Spinal cord (tissue), 10 donors: ENCODE measurements around the gene CCDC6. TPM values are rescaled to one million over a fixed set of nuclear protein-coding genes. Genes with fewer than 3 reads are reported as not detected.
"Not testable (repeated sequence)": the region's sequence is repeated elsewhere in the genome, so short reads cannot be mapped to it uniquely, and the experiment has no call there.

Experiments
- DNase-seq, 6 donors: peaks; one replicate each; pipeline versions ENCODE4 v3.0.0 to v3.0.0-alpha.2; 2013 to 2015; ENCODE audit warnings: low spot score in 6 of 6, low read depth in 4 of 6
- H3K27ac ChIP-seq: one replicate; pipeline ENCODE4 v1.5.1; 2013; ENCODE audit warnings: low read depth, low read length, control low read depth
- H3K27me3 ChIP-seq: one replicate; pipeline ENCODE4 v1.6.1; 2013; ENCODE audit warnings: low read length; ENCODE audit not compliant: control insufficient read depth, insufficient read depth
- H3K36me3 ChIP-seq: one replicate; pipeline ENCODE4 v1.6.1; 2013; ENCODE audit warnings: low read length; ENCODE audit not compliant: control insufficient read depth, insufficient read depth
- H3K4me1 ChIP-seq: one replicate; pipeline ENCODE4 v1.6.1; 2013; ENCODE audit warnings: low read length; ENCODE audit not compliant: control insufficient read depth, insufficient read depth
- H3K4me3 ChIP-seq: one replicate; pipeline ENCODE4 v1.5.1; 2013; ENCODE audit warnings: low read depth, low read length, control low read depth
- H3K9me3 ChIP-seq: one replicate; pipeline ENCODE4 v1.6.1; 2013; ENCODE audit warnings: low read length; ENCODE audit not compliant: control insufficient read depth, insufficient read depth
- WGBS: methylation state at CpG from one replicate; pipeline ENCODE4 v1.1.5; 2013; ENCODE audit warnings: missing lambda C conversion rate; ENCODE audit not compliant: insufficient coverage; 5-methylcytosine and 5-hydroxymethylcytosine counted together
- polyA plus RNA-seq, 2 donors: library from polyadenylated mRNA; unstranded; fragments of 120-200 nt; gene quantifications; one replicate each; pipeline ENCODE4 v1.2.1, GENCODE V29; 2013; ENCODE audit not compliant: insufficient read length in 2 of 2
- total RNA-seq, 2 donors: library from RNA; depleted of rRNA in 1 of 2; stranded (reverse); fragments of 120-200 nt in 1 of 2; fragments of >200 nt in 1 of 2; gene quantifications; one replicate each; pipeline versions ENCODE4 v1.2.3 to v1.2.4, GENCODE V29; 2013 to 2014
- donor health status: healthy.

Gene CCDC6
- total and polyA plus RNA-seq, 4 donors, result 31.6 to 68.9 (median 39.7) TPM

- Histone ChIP-seq H3K9me3 (no peaks in the 10 kb centered on the region), H3K36me3 (no peaks in the 10 kb centered on the region), H3K4me3 (no peak overlapping the region), H3K27ac (no peak overlapping the region), H3K4me1 (no peaks in the 10 kb centered on the region), H3K27me3 (no peaks in the 10 kb centered on the region)
- DNase-seq, result no peak
- WGBS, result no CpG with 5 or more reads among the region's 2 CpGs
Measured at GRCh38 chr10:59745163-59745650, 161.1 kb downstream of the CCDC6 start.

GRCh38 chr10:59744762-59745161, 161.6 kb downstream of the CCDC6 start:
- H3K4me3 ChIP-seq, H3K4me1 ChIP-seq, H3K36me3 ChIP-seq, H3K9me3 ChIP-seq, DNase-seq, H3K27ac ChIP-seq, H3K27me3 ChIP-seq: not testable (repeated sequence)
- 33% methylated on average over 1 of the region's 6 CpGs for WGBS

DNA sequence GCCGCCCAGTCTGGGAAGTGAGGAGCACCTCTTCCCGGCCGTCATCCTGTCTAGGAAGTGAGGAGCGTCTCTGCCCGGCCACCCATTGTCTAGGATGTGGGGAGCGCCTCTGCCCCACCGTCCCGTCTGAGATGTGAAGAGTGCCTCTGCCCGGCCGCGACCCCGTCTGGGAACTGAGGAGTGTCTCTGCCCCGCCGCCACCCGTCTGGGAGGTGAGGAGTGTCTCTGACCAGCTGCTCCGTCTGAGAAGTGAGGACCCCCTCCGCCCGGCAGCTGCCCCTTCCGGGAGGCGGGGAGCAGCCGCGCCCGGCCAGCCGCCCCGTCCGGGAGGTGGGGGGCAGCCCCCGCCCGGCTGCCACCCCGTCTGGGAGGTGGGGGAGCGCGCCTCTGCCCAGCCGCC, 162.2 kb downstream of the CCDC6 start:
- not testable (repeated sequence) for H3K4me3 ChIP-seq, DNase-seq, H3K36me3 ChIP-seq, H3K4me1 ChIP-seq, H3K27me3 ChIP-seq, H3K27ac ChIP-seq, H3K9me3 ChIP-seq
- WGBS, result 98% methylated on average over 28 of the region's 32 CpGs

DNA sequence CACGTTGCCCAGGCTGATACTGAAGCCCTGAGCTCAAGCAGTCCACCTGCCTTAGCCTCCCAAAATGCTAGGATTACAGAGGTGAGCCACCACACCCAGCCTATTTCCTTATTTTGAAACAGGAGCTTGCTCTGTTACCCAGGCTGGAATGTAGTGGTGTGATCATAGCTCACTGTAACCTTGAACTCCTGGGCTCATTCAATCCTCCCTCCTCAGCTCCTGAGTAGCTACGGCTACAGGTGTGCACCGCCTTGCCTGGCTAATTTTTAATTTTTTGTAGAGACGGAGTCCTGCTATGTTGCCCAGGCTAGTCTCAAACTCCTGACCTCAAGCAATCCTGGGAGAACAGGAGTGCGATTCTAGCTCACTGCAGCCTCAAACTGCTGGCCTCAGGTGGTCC, 164.8 kb downstream of the CCDC6 start:
- Histone ChIP-seq H3K9me3 (no peaks in the 10 kb centered on the region), H3K27me3 (no peaks in the 10 kb centered on the region), H3K27ac (no peak overlapping the region), H3K4me3 (no peak overlapping the region), H3K4me1 (no peaks in the 10 kb centered on the region), H3K36me3 (no peaks in the 10 kb centered on the region)
- 97% methylated on average over 4 of the region's 5 CpGs for WGBS
- DNase-seq, result no peak

- DNase-seq, result no peak
- Histone ChIP-seq H3K4me3 (no peak overlapping the region), H3K27me3 (no peaks in the 10 kb centered on the region), H3K9me3 (no peaks in the 10 kb centered on the region), H3K27ac (no peak overlapping the region), H3K36me3 (no peaks in the 10 kb centered on the region), H3K4me1 (no peaks in the 10 kb centered on the region)
Measured at GRCh38 chr10:59741048-59741447, 165.3 kb downstream of the CCDC6 start.

Other genes with a start within 250 kb of the CCDC6 start
- gene SLC16A9, start 196.7 kb downstream of the CCDC6 start, total RNA-seq, result 100 to 1,000 TPM in 1 of 2 donors, 10 to 100 TPM in 1; 52.1 to 108 TPM
- 10 to 100 TPM; 26.6 to 35.4 TPM for gene SLC16A9, start 196.7 kb downstream of the CCDC6 start, polyA plus RNA-seq
- 10 to 100 TPM in 1 of 2 donors, 1 to 10 TPM in 1; 1.6 to 25.0 TPM for gene MRLN, start 153.1 kb downstream of the CCDC6 start, total RNA-seq
- gene MRLN, start 153.1 kb downstream of the CCDC6 start, polyA plus RNA-seq, result 1 to 10 TPM in 1 of 2 donors, not detected in 1; 2.8 TPM